Measurements from ENCODE around the gene JAG1.
A peak's percentile ranks its signal among the peaks of the same experiment; 100 is the strongest.

The JAG1 gene

DNA sequence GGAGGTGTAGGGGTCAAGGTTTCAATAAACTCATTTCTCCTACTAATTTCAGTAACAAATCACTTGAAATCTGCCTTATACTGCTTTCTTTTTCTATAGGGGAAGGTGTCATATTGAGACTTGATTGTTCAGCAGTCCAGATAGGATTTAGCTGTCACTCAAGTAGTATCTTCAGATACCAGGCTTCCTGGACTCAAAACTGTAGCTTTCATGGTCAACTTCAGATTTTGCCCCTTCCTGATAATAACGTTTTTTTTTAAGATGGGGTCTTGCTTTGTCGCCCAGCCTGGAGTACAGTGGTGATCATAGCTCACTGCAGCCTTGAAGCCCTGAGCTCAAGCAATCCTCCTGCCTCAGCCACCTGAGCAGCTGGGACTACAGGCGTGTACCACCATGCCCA, 77.8 kb downstream of the JAG1 start:
- TF ChIP-seq, protein P1, sequence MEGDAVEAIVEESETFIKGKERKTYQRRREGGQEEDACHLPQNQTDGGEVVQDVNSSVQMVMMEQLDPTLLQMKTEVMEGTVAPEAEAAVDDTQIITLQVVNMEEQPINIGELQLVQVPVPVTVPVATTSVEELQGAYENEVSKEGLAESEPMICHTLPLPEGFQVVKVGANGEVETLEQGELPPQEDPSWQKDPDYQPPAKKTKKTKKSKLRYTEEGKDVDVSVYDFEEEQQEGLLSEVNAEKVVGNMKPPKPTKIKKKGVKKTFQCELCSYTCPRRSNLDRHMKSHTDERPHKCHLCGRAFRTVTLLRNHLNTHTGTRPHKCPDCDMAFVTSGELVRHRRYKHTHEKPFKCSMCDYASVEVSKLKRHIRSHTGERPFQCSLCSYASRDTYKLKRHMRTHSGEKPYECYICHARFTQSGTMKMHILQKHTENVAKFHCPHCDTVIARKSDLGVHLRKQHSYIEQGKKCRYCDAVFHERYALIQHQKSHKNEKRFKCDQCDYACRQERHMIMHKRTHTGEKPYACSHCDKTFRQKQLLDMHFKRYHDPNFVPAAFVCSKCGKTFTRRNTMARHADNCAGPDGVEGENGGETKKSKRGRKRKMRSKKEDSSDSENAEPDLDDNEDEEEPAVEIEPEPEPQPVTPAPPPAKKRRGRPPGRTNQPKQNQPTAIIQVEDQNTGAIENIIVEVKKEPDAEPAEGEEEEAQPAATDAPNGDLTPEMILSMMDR (conservative IDR thresholded peaks at IDR 0.05), result no peak
- peak overlapping the region; percentile 27 for H3K27ac ChIP-seq

DNA sequence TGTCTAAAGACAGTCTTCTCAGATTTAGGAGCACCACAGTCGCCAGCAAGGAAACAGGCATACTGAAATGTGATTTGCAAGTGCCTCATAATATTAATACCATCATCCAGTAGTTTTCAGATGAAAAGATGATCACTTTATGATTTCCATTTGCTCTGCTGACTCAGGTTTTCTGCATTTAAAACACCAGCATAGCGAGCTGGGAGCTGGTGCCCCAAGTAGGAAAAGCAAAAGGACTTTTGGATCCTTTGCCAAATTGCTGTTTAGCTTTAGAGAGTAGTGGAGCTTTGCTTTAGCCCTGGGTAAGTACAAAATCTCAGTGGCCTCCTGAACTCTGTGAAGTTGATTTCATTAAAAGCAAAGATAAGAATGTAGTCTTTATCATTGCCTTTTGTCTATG, 78.5 kb downstream of the JAG1 start:
- H3K27ac ChIP-seq, result peak overlapping the region; percentile 27
- TF ChIP-seq, protein P1 (conservative IDR thresholded peaks at IDR 0.05), result no peak

DNA sequence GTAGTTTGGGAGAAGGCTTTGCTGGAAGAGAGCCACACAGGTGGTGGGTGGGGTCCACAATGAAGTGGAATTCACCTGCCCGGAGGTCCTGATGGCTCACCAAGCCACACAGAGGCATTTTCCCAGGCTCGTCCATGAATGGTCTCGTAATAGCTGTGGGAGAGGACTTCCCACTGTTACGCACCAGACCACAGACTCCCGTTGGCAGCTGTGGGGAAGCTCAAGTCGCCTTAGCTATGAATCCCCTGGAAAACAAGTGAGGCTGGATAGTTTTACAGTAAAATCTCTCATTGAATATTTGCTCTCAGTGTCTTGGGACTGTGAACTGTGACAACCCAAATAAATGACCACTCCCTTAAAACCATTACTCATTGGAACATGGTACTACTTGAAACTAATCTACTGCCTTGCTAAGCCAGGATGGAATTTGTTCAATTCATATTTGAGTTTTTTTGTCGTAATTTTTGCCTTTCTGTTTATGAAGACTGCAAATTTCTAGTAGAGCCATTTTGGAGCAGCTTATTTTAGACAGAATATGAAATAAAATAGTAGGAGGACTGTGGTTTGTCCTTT, 79.4 kb downstream of the JAG1 start:
- TF ChIP-seq, protein P1 (conservative IDR thresholded peaks at IDR 0.05), result no peak
- peak overlapping the region; percentile 27; the same call in 1 of the 2 replicates for H3K27ac ChIP-seq

DNA sequence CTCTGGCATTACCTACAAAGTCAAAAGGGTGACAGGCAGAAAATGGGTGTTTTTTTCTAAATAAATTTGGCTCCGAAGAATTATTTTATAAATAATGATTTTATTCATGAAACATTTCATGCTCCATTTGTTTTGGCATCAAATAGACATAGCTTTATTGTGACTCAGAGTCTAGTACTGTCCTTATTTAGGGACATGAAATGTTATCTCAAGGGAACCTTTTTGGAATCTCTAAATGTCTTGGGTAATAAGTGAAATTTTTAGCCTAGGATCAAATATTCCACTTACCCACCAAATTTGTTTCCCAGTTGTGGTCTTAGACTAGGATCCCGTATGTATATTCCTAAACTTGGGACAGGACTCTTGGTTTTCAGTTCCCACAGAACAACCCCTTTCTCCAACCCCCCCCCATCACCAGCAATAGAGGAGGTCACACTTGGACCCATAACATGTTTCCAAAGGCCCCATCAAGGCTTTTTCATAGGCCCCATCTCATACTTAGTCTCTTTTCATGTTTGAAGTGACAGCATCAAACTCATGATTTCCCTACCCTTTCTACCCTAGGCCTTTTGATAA, 81.8 kb downstream of the JAG1 start:
- TF ChIP-seq, protein P1 (conservative IDR thresholded peaks at IDR 0.05), result no peak
- peak overlapping the region; percentile 61 for H3K27ac ChIP-seq

DNA sequence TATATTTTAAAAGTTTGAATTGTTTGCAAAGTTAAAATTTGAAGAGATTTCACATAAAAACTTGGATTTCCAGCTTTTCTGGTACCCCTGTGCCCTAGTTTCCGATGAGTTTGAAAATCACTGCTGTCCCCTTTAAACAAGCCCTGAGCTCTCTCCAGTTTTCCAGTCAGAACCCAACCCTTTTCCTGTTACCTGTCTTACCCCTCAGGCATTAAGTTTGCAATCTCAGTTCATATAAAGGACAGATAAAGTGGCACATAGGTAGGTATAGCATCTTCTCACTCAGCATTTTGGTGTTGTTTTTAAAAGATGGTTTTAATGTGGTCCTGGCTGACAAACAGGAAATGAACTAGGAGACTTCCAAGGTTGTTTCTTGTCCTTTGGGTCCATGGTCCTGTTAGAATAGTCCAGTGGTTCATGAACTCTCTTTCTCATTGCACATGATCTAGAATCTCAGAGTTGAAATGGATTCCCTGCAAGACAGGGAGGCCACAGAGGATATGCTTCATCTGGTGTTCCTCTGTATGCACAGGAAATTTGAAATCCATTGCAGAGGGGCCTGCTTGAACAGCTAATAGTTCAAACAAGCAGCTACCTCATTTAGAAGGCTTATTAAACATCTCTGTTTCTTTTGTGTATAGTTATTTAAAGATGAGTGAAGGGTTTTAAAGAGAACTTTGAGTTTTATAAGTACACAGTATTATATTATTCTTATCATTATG, 82.7 kb downstream of the JAG1 start:
- peak overlapping the region; percentile 61 for H3K27ac ChIP-seq
- TF ChIP-seq, protein P1 (conservative IDR thresholded peaks at IDR 0.05), result no peak

DNA sequence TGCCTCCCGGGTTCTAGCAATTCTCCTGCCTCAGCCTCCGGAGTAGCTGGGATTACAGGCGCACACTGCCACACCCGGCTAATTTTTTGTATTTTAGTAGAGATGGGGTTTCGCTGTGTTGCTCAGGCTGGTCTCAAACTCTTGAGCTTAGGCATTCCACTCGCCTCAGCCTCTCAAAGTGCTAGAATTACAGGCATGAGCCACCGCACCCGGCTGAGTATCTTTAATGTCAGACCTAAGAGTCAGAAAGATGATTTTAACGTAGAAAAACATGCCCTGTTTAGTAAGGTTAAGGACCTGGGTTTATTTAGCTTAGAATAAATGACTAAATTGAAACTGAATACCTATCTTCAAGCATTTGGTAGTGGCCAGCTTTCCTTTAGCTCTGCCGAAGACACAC, 83.4 kb downstream of the JAG1 start:
- peak overlapping the region; percentile 61 for H3K27ac ChIP-seq
